AG10803 (cell line): Measurements from ENCODE around the gene MED9.

Source experiments
- DNase-seq: peaks from one replicate; pipeline ENCODE4 v3.0.0; 2010; ENCODE audit warnings: low read depth
- H3K4me3 ChIP-seq: 2 replicates; pipeline ENCODE4 v1.5.1; 2011; ENCODE audit warnings: mild to moderate bottlenecking, low read length, control low read depth
- TF ChIP-seq, protein P1 (sequence below): conservative IDR thresholded peaks from 2 replicates; pipeline ENCODE4 v1.5.1; 2011; ENCODE audit warnings: mild to moderate bottlenecking, low read length, control low read depth, inconsistent platforms

Gene MED9

GRCh38 chr17:17500999-17501605 lies 24.3 kb downstream of the MED9 start:
- H3K4me3 ChIP-seq, result no peak overlapping the region
- TF ChIP-seq, protein P1, sequence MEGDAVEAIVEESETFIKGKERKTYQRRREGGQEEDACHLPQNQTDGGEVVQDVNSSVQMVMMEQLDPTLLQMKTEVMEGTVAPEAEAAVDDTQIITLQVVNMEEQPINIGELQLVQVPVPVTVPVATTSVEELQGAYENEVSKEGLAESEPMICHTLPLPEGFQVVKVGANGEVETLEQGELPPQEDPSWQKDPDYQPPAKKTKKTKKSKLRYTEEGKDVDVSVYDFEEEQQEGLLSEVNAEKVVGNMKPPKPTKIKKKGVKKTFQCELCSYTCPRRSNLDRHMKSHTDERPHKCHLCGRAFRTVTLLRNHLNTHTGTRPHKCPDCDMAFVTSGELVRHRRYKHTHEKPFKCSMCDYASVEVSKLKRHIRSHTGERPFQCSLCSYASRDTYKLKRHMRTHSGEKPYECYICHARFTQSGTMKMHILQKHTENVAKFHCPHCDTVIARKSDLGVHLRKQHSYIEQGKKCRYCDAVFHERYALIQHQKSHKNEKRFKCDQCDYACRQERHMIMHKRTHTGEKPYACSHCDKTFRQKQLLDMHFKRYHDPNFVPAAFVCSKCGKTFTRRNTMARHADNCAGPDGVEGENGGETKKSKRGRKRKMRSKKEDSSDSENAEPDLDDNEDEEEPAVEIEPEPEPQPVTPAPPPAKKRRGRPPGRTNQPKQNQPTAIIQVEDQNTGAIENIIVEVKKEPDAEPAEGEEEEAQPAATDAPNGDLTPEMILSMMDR, result no peak
- DNase-seq, result no peak

GRCh38 chr17:17502741-17503565 lies 26.2 kb downstream of the MED9 start:
- no peak overlapping the region for H3K4me3 ChIP-seq
- no peak for DNase-seq
- TF ChIP-seq, protein P1, result no peak

GRCh38 chr17:17503566-17504130 lies 26.8 kb downstream of the MED9 start:
- DNase-seq, result no peak
- TF ChIP-seq, protein P1, result no peak
- no peak overlapping the region for H3K4me3 ChIP-seq

GRCh38 chr17:17504341-17505140 lies 27.7 kb downstream of the MED9 start:
- no peak for DNase-seq
- no peak overlapping the region for H3K4me3 ChIP-seq
- TF ChIP-seq, protein P1, result no peak

- H3K4me3 ChIP-seq, result no peak overlapping the region
- TF ChIP-seq, protein P1, result no peak
- no peak for DNase-seq
These were observed 28.4 kb downstream of the MED9 start for GRCh38 chr17:17505151-17505550.

DNA sequence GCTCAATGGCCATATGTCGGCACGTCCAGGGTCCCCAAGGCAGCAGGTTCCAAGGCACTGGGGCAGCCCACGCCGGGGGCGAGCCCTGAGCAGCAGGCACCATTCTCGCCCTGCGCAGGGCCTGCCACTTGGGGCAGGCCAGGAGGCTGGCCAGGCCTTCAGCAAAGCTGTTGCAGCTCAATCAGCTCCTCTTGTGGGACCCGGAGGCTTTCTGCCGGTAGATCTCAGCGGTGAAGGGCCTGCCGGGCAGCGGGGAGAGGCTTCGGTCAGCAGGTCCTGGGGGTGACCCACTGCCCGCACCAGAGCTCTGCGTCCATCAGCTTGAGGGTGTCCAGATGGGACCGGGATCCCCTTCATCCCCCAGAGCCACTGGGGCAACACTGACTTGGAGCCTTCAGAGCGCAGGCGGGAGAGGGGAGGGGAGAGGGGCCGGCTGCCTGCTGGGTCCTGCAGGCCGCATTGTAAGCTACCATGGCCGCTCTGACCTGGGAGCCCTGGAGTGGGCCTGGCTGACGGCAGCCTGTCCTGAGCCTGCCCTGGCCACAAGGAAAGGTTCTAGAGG lies 28.9 kb downstream of the MED9 start:
- no peak overlapping the region for H3K4me3 ChIP-seq
- no peak for DNase-seq
- TF ChIP-seq, protein P1, result no peak
